Hematopoietic multipotent progenitor cell treated with erythropoietin and hydrocortisone succinate and interleukin-3 and kit ligand, for 17 days (in vitro differentiated cells): Measurements from ENCODE around the gene FRRS1L.

Source experiments
- DNase-seq: peaks from one replicate; pipeline ENCODE4 v3.0.0-alpha.2; 2015; ENCODE audit warnings: low spot score

FRRS1L gene

DNA sequence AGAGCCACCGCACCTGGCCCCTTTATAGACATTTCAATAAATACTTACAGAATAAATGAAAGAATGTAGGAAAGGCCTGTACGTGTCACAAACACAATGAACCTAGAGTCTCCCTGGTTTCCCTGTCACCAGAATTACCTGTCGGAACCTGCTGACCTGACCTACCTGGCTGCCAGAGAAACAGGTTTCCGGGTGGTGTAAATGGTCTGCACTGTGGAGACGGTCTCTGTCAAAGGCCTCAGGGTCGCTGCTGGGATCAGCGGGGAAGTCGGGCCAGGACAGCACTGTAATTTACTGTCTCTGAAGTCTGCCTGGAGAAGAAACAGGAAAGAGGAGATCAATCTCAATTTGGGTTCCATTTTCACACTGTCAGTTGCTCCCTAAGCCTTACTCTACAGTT lies 9.3 kb upstream of the FRRS1L start:
- no peak for DNase-seq

DNA sequence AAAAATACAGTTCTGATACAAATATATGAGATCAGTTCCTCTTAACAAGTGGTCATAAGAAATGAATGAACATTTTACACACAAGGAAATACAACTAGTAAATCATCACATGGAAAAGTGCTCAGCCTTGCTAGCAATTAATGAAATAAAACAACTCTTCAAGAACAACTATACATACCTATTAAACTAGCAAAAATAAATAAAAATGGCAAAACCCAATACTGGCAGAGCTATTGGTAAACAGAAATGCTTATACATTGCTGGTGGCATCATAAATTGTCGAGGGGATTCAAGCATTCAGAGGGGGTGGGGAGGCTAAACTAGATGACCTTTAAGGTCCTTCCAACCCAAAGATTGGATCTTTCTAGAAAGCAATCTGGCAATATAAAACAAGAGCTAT lies 5.9 kb upstream of the FRRS1L start:
- DNase-seq = no peak

DNA sequence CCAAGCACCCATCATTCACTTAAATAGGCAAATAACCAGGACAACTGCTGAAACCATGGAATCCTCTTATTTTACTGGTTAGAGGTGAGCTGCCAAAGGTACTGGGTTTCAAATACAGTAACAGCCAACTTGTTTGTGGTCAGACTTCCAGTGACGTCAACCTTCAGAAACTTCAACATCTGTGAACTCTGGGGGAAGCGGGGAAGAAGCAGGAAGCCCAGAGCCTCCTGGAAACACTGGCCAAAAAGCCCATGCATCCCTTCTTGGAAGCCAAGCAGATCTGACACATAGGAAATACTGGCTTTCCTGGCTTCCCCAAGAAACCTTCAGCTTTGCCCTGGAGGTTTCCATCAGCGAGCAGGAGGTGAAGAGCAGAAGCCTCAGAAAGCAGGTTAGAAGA lies 4.9 kb upstream of the FRRS1L start:
- no peak for DNase-seq

DNA sequence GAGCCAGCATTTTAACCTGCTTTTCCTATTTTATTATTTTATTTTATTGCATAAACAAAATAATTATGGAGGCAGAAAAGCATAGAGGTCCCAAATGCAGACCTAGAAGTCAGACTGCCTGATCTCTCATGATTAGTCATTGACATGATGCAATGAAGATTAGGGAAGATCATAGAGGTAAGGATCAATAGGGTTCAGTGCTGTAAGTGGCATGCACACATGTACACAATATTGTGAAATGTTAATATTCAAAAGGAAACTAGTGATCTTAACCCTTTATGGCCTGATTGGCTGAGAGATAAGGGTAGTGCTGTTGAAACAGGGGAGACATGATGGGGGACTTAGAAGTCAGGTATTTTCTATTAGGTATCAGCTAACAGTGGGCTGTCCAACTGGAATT lies 1.1 kb upstream of the FRRS1L start:
- DNase-seq = no peak

DNA sequence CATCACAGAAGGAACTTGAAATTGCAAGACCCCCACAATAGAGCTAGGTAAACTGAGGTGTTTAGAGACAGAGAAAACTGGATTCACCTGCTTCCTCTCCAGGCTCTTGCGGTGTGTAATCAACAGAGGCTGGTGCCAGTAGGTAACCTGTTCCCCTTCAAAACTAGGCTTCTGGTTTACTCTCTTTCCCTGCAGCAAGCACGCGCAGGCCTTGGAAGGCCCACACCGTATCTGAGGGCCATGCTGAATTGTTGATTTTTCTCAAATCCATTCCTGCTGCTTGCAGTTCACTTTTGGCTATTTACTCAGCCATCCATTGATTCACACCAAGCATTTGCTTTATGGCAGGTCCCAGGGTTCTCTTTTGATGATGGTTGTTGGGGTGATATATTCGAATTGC lies 667 bp upstream of the FRRS1L start:
- no peak for DNase-seq

DNA sequence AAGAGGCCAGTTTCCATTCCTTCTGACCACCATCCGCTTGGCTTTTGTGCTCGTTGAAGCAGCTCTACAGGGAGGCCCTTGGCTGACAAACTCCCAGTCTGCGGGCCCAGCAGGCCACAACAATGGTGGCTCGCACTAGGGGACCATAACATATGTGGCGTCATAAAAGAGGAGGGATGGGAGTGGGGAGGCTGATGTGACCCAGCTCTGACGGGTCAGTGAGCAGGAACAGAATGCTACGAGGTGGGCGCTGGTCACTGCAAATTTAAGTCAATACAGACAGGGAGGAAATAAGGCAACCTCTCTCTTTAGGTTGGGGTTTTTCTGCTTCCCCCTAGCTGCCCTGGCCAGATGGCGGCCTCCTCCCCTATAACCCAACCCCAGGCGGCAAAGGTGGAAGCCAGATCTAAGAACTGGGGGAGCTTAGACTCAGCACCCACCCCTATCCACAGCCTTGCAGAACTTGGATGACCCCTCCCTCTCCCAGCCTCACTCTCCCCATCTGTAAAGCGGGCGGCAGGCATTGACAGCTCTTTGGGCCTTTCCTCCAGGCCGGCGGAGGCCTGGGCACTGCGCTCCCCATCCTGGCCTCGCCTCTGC lies 778 bp downstream of the FRRS1L start:
- DNase-seq = no peak

DNA sequence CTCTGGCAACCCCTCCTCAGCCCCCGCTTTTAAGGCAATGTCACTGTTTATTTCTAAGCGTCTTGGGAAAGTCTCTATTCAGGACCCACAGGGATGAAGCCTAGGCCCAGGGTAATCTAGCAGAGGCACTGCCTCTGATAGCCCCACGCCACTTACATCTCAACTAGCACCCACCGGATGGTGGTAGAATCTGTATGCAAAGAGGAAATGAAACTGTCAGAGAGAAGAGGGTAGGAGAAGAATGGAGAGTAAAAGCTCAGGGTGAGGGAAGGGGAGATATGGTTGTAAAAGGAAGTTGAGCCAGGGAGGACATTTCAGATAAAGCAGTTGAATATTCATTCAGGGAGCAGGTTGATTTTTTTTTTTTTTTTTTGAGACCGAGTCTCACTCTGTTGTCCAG lies 3.0 kb downstream of the FRRS1L start:
- no peak for DNase-seq

DNA sequence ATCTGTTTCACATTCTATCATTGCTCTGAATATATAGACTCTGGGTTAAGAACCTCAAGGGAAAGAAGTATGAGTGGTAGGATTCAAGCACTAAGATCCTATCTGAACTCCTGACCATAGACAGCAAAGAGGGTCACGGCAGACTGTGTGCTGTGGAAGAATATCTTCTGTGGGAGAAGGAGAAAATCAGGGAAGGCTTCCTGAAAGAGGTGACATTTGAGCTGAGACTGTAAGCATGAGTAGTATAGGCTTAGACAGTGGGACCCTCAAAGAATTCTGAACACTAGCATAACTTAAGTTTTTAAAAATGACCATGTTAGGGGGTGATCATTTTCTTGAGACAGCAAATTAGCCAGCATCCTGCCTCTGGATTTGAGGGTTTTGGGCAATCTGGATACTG lies 3.9 kb downstream of the FRRS1L start:
- no peak for DNase-seq

DNA sequence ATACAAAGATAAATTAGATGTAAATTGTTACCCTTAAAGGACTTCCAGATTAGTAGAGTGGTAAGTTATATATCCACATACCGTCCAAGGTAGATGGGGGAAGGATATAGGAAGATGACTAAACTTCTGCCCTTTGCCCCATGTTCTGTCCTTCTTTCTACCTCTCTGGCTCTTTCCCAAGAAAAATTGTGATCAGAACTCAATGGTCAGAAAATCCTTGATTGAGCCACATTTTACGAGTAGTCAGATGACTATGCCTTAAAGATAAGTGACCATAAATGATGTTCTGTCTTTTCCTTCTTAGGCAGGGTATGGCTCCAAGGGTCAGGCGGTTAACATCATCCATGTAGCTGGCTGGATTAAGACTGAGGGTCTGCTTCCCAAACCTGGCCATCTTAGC lies 4.4 kb downstream of the FRRS1L start:
- no peak for DNase-seq

DNA sequence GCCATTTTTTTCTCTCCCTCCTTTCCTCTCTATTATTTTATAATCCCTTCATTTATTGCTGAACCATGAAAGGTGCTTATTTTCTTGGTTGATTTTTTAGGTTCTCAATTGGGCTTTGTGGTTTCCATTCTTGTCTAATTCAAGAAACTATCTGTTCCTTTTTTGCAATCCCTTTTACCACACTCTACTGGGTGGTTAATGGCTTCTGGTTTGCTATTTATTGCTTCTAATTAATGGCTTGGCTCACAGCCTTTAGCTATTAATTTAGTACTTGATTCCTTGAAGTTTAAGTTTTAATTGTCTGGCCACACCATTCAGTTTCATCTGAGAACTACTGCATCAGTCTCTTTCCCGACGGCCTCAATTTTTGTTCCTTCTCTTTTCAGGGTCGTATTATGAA lies 5.6 kb downstream of the FRRS1L start:
- no peak for DNase-seq

DNA sequence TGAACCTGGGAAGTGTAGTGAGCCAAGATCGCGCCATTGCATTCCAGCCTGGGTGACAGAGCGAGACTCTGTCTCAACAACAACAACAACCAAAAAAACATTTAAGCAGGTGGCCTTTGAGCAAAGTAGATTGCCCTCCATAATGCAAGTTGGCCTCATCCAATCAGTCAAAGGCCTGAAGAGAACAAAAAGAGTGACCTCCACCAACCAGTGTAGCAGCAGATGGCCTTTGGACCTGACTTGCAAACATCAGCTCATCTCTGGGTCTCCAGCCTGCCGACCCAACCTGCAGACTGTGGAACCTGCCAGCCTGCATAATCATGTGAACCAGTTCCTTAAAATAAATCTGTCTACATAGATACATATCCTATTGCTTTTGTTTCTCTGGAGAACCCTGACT lies 7.5 kb downstream of the FRRS1L start:
- DNase-seq = no peak

DNA sequence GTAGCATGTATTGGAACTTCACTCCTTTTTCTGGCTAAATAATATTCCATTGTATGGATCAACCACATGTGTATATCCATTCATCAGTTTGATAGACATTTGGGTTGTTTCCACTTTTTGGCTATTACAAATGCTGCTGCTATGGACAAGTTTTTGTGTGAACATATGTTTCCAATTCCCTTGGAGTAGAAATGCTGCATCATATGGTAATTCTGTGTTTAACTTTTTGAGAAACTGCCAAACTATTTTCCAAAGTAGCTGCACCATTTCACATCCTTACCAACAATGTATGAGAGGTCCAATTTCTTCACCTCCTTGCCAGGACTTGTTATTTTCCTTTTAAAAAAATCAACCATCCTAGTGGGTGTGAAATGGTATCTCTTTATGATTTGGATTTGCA lies 8.4 kb downstream of the FRRS1L start:
- no peak for DNase-seq

DNA sequence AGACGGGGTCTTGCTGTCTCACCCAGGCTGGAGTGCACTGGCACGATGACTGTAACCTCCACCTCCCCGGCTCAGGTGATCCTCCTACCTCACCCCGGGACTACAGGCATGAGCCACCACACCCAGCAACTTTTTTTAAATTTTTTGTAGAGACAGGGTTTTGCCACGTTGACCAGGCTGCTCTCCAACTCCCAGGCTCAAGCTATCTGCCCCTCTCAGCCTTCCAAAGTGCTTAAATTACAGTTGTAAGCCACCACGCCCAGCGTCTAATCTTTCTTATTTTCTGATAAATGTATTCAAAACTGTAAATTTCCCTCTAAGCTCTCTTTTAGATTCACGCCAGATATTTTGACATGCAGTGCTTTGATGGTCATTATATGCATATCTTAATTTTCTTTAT lies 10.3 kb downstream of the FRRS1L start:
- peak; percentile 55 for DNase-seq

DNA sequence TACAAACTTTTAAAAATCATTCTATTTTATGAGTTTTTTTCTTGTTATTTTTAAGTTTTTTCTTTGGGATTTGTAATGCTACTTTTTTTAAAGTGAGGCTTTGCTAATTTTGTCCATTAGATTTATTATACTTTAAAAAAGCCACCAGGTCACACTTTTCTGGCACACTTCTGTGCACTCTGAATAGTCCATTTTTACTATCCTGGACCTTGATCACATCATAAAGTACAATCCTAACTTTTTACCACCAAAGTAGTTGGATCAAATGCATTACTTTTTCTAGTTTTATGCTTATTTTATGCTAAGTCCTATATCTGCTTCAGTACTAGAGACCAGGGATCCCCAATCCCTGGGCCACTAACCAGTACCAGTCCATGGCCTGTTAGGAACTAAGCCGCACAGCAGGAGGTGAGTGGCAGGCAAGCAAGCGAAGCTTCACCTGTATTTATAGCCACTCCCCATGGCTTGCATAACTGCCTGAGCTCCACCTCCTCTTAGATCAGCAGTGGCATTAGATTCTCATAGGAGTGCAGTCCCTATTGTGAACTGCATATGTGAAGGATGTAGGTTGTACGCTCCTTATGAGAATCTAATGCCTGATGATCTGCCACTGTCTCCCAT lies 16.0 kb downstream of the FRRS1L start:
- no peak for DNase-seq

DNA sequence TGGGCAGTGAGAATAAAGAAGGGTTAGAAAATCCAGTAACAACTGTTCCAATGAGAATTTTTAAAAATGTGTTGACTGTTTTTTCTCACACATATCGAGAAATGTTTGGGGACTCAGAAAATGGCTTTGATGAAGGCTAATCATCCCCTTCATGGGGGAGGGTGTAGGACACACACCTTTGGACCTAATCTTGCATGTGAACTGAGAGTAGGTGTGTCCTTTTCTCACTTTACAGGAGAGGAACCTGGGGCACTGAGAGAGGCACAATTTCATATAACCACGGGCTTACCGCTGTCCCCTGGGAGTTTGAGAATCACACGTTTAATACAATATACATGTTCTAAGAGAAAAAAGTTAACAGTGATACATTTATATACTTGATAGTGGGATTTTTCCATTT lies 17.3 kb downstream of the FRRS1L start:
- no peak for DNase-seq

DNA sequence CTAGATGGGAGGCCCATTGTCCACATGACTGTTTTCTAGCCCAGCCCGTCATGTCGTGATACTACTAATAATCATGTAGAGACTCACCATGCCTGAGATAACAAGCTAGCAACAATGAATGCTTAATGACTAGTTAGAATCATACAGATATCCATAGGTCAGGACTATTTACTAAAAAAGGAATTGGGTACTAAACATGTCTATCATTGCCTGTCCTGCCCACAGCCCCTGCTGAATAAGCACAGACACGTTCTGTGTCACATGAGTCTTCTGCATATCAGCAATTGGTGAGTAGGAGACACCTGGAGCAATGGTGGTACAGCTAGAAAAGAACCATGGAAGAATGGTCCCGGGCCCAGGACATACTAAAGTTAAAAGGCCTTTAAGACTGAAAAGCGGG lies 18.0 kb downstream of the FRRS1L start:
- no peak for DNase-seq

DNA sequence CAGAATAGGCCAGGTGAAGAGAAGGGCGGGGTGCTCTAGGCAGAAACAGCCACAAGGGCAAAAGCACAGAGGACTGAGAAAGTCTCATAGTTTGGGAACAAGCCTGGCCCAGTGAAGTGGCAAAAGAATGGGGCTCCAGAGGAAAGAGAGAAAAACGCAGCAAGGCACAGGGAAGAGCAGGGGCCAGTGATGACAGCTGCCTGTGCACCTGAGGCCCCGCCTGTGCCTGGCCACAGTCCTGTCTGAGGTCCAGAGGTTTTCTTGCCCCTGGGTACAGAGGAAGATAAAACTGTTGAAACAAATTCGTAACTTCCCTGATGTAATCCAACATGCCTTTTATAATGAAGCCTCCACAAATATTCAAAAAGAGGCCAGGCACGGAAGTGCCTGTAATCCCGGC lies 22.0 kb downstream of the FRRS1L start:
- DNase-seq = no peak

DNA sequence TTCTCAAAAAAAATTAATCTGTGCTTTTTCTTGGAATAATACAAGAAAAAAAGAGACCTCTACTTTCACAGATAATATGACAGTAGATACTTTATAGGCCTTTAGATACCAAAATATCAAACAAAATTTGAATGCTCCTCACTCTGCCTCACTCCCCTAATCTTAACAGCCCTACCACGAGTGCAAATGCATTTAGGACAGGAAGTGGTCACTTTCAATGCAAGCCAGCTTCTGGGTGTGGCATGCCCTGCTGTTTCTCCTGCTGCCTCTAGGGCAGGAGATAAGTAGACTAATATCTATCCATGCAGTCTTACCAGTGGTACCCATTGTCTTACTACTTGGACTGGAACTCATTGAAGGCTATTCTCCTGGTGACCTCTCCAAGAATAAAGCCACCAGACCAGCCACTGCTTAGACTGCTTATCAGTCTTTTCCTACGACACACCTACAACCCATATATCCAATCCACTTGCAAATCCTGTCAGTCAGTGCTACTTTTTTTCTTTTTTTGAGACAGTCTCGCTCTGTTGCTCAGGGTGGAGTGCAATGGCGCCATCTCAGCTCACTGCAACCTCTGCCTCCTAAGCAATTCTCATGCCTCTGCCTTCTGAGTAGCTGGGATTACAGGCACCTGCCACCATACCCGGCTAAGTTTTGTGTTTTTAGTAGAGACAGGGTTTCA lies 23.0 kb downstream of the FRRS1L start:
- DNase-seq = peak; percentile 47

DNA sequence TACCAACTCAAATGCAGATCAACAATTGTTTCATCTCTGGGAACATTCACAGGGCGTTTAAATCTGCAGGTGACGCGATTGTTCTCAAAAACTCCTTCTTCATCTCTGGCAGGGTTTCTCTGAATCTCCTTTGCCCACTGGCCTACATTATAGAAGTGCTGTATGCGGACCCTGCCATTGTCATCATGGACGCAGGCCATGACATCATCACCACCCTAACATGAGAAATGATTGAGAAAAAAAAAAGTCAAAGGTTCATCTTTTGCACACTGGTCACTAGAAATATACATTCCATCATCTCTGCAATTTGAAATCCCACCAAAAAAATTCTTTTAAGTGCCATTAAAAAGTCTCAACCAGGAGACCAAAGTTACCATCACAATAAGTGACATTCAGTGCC lies 25.7 kb downstream of the FRRS1L start:
- no peak for DNase-seq

DNA sequence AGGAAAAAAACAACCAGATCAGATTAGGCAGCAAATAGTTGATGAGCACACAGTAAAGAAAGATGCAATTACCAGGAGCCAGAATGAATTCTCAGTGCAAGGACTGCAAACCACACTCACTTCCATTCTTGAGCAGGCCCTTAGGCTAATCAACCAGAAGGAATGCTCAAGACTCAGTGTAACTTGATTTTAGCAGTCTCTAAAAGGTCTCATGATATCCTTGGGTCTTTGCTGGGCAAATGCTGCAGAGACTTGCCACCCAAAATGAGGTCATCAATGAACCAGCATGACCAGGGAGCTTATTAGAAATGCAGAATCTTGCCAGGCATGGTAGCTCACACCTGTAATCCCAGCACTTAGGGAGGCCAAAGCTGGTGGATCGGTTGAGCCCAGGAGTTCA lies 27.2 kb downstream of the FRRS1L start:
- DNase-seq = no peak

DNA sequence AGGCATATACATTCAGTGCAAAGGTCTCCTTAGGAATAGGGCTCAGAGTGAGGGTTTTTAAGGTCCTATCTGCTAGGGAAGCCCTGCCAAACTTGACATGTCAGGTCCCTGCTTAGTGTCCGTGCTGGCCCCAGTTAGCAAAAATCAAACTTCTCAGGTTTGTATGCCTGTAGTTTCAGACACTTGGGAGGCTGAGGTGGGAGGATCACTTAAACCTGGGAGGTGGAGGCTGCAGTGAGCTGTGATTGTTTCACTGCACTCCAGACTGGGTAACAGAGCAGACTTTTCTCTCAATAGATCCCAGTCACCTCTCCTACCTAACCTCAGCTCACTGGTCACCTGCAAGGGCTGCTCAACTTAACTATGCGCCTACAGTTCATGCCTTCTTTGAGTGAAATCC lies 28.6 kb downstream of the FRRS1L start:
- DNase-seq = no peak

DNA sequence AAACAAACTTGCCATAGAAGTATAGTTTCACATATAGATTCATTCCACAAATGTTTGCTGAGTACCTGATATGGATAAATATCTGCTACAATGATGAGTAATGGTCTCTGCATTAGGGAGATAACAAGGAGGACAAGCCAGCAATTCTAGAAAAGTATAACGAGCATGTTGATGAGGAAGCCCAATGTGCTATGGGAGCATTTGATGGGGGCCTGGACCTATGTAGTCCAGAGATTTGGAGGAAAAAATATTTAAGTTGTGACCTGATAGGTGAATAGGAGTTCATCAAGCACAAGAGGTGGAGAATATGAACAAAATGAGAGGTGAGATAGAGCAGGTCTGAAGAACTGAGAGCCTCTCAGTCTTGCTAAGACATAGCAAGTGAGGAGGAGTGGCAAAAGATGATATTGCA lies 32.9 kb downstream of the FRRS1L start:
- peak; percentile 67 for DNase-seq

DNA sequence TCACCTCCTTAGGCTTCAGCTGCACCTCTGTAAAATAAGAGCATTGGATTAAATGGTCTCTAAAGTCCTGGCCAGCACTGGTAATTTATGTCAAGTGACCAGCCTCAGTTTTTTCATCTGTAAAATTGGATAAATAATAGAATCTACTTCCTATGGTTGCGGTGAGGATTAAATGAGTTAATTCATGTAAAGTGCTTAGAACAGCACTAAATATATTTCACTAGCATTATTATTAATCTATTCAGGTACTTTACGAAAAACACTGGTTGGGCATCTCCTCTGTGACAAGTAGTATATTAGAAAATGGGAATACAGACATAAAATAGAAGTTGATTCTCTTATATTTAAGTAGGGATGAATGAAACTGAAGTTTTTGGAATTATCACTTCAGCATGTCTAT lies 33.5 kb downstream of the FRRS1L start:
- DNase-seq = no peak

DNA sequence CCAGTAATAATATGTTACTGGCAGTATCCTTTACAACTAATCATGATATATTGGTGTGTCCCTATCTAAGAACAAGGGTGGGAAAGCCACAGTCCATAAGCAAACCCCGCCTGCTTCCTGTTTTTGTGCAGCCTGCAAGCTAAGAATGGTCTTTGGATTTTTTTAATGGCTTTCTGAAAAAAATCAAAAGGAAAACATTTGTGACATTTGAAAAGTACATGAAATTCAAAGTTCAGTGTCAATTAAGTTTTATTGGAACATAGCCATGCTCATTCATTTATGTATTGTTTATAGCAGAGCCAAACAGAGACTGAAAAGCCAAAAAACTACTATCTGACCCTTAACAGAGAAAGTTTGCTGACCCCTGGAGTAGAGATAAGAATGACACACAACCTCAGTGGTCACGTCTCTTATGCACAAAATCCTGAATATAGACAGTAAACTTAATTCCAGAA lies 34.5 kb downstream of the FRRS1L start:
- DNase-seq = peak; percentile 50
